Transverse colon (tissue), 4 donors: ENCODE measurements around the gene INHBC.

Experiments used
- CTCF ChIP-seq, 5 experiments: fragments of 200-600 bp in 3 of 5; fragments of 450-650 bp in 2 of 5; sonication (generic) in 3 of 5; IDR thresholded peaks; 1 replicate in 2 of 5; 2 replicates in 3 of 5; pipeline ENCODE4 v1.5.1; 2016 to 2017; ENCODE audit warnings: antibody characterized with exemption in 5 of 5, inconsistent platforms in 3 of 5, mild to moderate bottlenecking in 2 of 5, moderate library complexity in 1 of 5
- EP300 ChIP-seq: sonication (generic); formaldehyde crosslinking; IDR thresholded peaks from one replicate; pipeline ENCODE4 v1.6.1; 2017; ENCODE audit warnings: antibody characterized with exemption, low read depth
- POLR2AphosphoS5 ChIP-seq, 3 donors: sonication (generic); formaldehyde crosslinking; IDR thresholded peaks; one replicate each; pipeline ENCODE4 v1.6.1; 2016; ENCODE audit warnings: antibody characterized with exemption in 3 of 3

- TF ChIP-seq CTCF (IDR thresholded peaks at IDR 0.05), result no peak
- TF ChIP-seq POLR2AphosphoS5 (IDR thresholded peaks at IDR 0.05), result no peak
- no peak for TF ChIP-seq EP300
Observed at GRCh38 chr12:57385586-57385985, 49.0 kb upstream of the INHBC start.
